Erythroblast (primary cell): ENCODE measurements around the gene ATP6V1B1.

Source experiments
- GATA1 ChIP-seq: IDR thresholded peaks from 2 replicates; pipeline ENCODE4 v1.6.1; 2011; ENCODE audit warnings: low read depth, mild to moderate bottlenecking, control low read depth, low read length, moderate library complexity
- POLR2A ChIP-seq: IDR thresholded peaks from 2 replicates; pipeline ENCODE4 v1.6.1; 2011; ENCODE audit warnings: mild to moderate bottlenecking, low read length

- no peak for TF ChIP-seq POLR2A
- TF ChIP-seq GATA1: no peak
Measured at GRCh38 chr2:70977605-70978205, 42.0 kb downstream of the ATP6V1B1 start.
